GM19372 (cell line): Measurements from ENCODE around the gene RAD50.
"Not testable (repeated sequence)": the region's sequence is repeated elsewhere in the genome, so short reads cannot be mapped to it uniquely, and the experiment has no call there.

Experiments used
- ATAC-seq: cut with Tn5 transposase; IDR thresholded peaks from one replicate; pipeline ENCODE4 v1.9.1; 2021; ENCODE audit warnings: mild to moderate bottlenecking, low read depth, moderate library complexity; ENCODE audit not compliant: unreplicated experiment

Gene RAD50

DNA sequence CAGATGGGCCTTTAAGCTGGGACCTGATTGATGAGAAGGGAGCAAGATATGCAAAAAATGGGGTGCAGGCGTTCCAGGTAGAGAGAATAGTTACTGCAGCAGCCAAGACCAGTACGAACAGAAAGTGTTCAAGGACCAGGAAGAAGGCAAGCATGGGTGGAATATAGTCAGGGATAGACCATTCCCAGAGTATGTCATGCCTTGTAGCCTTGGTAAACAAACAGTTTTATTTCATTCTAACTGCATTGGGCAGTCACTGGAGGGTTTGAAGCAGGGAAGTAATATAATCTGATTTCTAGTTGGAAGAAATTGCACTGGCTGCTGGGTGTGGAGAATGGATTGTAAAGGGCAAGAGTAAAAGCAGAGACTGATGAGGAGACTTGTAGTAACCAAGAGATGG is 70.7 kb downstream of the RAD50 start:
- no peak for ATAC-seq

DNA sequence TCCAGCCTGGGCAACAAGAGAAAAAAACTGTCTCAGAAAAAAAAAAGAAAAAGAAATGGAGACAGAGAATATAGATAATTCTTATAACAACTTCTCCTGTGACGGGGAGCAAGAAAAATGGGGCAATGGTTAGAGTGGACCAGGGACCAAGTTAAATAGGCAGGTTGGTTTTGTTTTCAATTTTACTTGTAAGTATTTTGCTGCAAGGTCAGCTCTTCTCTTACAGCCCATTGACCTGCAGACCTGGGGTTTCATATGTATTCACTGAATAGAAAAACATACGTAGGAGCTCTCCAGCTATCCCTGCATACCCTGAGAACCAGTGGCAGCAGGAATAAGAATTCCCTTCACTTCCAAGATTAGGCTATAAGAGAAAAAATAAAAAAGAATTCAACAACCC is 72.0 kb downstream of the RAD50 start:
- ATAC-seq, result no peak

DNA sequence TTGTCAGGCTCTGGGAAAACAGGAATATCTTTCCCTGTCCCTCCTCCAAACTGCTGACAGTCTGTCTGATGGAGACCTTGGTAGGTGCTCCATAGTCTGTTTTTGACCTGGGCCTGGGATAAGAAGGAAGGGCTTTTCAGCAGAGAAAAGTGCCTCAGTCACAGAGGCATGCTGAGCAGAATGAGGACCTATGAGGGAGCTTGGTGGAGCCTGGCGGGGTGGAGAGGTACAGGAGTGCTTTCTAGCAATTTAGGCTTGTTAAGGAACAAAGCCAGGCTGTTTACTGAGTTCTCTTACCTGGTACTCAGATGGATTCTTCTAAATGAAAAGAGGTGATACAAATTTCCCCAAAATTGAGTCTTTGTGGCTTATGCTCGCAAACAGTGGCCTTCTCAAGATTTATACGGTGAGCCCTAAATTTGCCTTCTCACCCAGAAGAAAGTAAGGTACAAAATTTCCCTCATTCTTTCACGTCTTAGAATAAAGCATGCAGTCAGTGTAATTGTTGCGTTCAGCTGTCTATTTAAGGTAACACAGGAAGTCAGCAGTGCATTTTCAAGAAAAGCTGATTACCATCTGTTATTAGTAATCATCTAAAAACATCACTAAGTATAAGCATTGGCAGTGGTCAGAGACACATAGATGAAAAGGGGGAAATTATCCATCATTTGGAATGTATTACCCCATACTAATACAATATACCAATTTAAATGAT is 72.6 kb downstream of the RAD50 start:
- ATAC-seq, result no peak

GRCh38 chr5:132633587-132633986 is 76.8 kb downstream of the RAD50 start:
- ATAC-seq, result not testable (repeated sequence)

DNA sequence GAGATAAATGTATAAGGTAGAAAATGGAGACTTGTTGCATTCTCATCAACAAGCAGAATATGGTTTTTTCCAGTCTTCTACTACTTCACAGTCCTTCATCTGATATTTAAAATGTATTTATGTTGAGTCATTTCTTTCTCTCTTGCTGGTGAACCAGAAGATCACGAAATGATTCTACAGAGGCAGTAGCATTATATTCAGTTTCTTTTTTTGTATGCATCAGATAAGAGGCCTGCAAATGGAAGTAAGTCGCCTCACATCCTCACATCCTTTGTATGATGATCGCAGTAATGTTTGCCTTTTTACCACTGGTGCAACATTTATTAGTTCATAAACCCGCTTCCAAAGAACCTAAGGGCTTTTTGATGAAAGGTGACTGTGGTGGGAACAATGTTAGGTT is 79.1 kb downstream of the RAD50 start:
- ATAC-seq, result no peak

DNA sequence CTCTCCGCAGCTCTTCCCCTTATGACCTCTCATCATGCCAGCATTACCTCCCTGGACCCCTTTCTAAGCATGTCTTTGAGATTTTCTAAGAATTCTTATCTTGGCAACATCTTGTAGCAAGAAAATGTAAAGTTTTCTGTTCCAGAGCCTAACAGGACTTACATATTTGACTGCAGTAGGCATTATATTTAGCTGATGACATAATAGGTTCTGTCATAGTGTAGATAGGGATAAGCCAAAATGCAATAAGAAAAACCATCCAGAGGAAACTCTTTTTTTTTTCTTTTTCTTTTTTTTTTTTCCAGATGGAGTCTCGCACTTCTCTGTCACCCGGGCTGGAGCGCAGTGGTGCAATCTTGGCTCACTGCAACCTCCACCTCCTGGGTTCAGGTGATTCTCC is 80.5 kb downstream of the RAD50 start:
- no peak for ATAC-seq

GRCh38 chr5:132639706-132640130 is 82.9 kb downstream of the RAD50 start:
- ATAC-seq, result peak; percentile 59

DNA sequence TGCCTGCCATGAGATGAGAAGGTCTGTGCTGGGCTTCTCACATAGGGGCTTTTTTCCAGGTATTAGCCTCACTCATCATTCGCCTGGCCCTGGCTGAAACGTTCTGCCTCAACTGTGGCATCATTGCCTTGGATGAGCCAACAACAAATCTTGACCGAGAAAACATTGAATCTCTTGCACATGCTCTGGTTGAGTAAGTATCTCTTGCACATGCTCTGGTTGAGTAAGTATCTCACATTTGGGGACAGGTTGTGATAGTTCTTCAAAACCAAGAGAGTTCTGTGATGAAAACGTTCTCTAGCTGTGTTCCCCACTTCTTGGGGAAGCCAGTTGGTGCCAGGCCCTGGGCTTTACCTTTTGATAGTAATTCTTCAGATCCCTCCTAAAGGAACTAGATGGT is 83.8 kb downstream of the RAD50 start:
- ATAC-seq, result no peak

DNA sequence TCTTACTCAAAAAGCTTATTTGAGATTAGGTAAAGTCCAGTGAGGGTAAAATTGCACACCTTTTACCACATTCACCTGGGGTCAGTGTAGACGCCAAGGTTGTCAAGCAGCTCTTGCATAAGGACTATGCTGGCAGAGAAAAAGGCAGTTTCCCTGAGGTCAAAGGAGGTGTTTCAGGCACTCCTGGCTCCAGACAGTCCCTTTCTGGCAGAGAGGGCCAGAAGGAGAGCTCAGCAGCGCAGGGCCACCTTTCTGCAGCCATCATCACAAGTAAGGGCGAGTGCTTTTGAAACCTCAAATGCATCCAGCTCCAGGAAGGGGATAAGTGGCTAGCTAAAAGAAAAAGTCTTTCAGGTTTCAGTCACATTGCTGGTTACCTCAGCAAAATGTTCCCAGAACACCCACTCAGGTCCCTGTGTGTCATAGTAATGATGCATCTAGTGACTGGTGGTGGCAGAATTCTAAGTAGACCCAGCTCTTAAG is 84.5 kb downstream of the RAD50 start:
- no peak for ATAC-seq

DNA sequence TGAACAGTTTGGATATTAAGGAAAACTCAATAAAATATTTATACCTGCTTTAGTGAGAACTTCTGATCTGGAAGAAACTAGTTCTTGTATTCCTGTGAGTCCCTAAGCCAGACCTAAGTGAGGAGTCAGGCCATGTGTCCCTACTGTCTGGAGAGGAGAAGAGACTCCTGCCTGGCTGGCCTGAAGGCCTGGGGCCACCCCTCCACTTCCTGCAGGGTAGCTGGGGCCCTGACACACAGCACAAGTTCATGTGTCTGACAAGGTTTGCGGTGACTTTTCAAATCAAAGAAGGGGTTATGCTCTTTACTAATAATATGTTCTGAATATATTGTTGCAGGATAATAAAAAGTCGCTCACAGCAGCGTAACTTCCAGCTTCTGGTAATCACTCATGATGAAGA is 85.1 kb downstream of the RAD50 start:
- no peak for ATAC-seq

- ATAC-seq, result no peak
Measured at GRCh38 chr5:132644177-132644576, 87.4 kb downstream of the RAD50 start.

GRCh38 chr5:132646583-132647266 is 89.9 kb downstream of the RAD50 start:
- no peak for ATAC-seq

DNA sequence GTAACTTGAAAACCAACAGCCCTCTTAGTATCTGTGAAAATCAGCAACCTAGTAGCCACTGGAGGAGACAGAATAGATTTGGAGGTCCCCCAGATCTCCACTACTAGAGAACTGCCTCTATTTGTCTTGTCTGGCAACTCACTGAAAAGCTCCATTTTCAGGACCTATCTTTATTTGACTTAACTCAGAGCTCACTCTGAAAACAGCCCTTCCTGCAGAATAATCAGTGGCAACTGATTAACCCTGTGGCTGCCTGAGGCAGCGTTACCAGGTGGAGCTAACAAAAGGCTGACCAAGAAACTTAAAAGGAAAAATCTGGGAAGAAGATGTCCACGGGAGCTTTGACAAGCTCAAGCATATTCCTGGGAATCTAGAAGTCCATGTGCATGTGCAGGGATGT is 90.7 kb downstream of the RAD50 start:
- no peak for ATAC-seq

- no peak for ATAC-seq
Measured at GRCh38 chr5:132648355-132648754, 91.6 kb downstream of the RAD50 start.

DNA sequence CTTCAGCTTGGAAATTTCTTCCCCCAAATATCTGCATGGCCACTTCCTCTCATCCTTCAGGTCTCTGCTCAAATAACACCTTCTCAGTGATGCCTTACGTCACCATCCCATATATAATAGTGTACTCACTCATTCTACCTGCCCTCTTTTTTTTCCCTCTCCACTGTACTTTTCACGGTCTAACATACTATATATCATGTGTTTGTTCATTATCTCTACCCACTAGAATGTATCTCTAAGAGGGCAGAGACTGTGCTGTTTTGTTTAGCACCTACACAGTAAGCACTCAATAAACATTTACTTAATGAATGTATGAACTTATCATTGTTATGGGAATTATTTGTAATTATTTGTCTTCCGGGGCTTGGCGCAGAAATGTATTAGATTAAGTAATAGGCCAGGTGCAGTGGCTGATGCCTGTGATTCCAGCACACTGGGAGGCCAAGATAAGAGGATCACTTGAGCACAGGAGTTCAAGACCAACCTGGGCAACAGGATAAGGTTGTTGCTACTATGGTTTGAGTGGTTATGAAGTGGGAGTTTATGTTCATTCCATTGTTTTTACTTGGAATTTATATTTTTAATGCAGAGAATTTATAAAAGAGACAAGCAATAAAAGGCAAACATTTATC is 95.2 kb downstream of the RAD50 start:
- ATAC-seq, result no peak

DNA sequence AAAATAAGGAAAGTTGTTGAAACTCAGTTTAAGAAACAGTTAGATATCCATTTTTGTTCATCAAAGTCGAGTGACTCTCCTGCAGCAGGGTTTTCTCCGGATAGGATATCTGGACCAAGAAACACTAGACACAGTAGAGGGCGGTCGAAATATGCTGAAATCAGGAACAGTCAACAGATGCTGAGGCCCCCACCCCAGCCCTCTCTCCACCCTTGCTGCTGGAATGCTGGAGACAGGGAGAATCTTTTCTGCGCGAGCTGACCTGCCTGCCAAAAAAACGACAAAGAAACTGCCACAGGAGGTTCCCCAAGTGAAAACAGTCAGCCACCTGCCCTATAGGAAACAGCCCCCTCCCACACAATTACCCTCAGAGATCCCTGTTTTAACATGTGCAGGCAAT is 96.9 kb downstream of the RAD50 start:
- ATAC-seq, result no peak

GRCh38 chr5:132655821-132656773 is 99.3 kb downstream of the RAD50 start:
- no peak for ATAC-seq

GRCh38 chr5:132656774-132657355 is 100.1 kb downstream of the RAD50 start:
- no peak for ATAC-seq

- no peak for ATAC-seq
Measured at GRCh38 chr5:132657676-132658380, 101.1 kb downstream of the RAD50 start, which contains the start of gene IL13. IL13 (plus strand) TSS chr5:132658173; CDS start chr5:132658187, 14 bp downstream.
